HG03378 (cell line): ENCODE data around the gene FNIP1.
"Not testable (repeated sequence)": the region's sequence is repeated elsewhere in the genome, so short reads cannot be mapped to it uniquely, and the experiment has no call there.

Experiments
- ATAC-seq: cut with Tn5 transposase; IDR thresholded peaks from one replicate; pipeline ENCODE4 v1.9.1; 2021; ENCODE audit warnings: mild to moderate bottlenecking, moderate library complexity; ENCODE audit not compliant: unreplicated experiment

Gene FNIP1

DNA sequence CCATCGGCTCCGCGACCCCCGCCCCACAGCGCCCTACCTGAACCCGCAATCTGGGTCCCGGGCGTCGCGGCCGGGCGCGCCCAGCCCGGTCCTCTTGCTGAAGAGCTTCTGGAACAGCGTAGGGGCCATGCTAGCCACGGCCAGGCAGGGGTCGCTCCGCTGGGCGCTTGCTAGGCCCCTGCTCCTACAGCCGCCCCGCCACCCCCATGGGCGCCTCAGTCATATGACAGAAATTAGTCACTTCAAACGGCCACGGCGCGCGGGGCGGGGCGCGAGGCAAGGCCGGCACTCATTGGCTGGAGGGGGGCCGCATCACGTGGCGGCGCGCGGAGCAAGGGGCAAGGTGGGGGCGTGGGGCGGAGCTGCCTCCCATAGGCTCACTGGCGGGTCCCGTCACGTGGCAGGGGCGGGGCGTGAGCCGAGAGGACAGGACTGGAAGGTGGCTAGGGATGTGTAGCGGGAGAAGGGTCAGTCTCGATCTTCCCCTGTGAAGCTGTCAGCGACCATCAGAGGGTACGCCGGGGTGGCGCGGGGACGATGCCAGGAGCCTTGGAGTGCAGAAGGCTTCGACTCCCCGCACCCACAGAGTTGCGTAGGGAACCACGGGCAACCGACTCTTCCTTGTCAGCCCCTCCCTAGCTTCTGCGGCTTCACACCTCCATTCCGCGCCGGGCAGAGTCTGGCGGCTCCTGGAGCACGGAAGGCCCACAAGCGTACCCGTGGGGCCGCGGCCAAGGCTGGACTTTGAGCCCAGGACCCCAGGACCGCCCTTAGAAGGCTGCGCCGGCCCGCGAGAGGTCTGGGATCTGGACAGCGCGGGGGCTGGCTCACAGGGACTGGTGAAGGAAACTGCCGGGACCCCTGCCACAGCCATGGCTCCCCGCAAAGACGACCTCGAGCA, at the start of gene FNIP1:
Gene FNIP1 (minus strand): TSS at position 225 of the 901 bp plus-strand sequence. CDS start 96 bp downstream, at position 129.
- peak; percentile 89 for ATAC-seq

DNA sequence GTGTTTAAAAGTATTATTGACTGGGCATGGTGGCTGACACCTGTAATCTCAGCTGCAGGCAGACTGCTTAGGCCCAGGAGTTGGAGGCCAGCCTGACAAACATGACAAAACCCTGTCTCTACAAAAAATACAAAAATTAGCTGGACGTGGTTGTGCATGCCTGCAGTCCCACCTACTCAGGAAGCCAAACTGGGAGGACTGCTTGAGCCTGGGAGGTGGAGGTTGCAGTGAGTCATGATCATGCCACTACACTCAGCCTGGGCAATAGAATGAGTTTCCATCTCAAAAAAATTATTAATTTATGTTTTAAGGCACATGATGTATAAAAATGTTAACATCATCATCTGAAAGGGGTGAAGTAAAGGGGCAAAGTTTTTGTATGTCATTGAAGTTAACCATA, 49.7 kb upstream of the FNIP1 start:
- no peak for ATAC-seq

DNA sequence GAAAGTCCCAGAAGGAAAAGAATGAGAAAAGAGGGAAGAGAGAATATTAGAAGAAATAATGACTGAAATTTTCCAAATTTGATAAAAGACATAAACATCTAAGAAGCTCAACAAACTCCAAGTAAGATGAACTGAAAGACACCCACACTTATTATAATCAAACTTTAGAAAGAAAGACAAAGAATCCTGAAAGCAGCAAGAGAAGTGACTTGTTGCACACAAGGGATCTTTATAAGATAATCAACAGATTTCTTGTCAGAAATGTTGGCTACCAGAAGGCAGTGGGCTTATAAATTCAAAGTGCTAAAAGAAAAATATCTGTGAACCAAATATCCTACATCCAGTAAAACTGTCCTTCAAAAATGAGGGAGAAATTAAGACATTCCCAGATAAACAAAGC, 49.0 kb upstream of the FNIP1 start:
- no peak for ATAC-seq

DNA sequence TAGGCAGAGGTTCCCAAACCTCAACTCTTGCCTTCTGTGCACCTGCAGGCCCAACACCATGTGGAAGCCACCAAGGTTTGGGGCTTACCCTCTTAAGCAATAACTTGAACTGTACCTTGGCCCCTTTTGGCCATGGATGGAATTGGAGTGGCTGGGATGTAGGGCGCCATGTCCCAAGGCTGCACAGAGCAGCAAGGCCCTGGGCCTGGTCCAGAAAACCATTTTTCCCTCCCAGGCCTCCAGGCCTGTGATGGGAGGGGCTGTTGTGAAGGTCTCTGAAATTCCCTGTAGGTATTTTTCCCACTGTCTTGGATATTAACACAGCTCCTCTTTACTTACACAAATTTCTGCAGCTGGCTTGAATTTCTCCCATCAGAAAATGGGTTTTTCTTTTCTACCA, 46.2 kb upstream of the FNIP1 start:
- ATAC-seq, result not testable (repeated sequence)

DNA sequence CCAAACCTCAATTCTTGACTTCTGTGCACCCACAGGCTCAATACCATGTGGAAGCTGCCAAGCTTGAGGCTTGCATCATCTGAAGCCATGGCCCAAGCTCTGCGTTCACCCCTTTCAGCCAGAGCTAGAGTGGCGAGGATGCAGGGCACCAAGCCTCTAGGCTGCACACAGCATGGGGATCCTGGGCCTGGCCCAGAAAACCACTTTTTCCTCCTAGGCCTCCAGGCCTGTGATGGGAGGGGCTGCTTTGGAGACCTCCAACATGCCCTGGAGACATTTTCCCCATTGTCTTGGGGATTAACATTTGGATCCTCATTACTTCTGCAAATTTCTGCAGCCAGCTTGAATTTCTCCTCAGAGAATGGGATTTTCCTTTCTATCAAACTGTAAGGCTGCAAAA, 35.9 kb upstream of the FNIP1 start:
- not testable (repeated sequence) for ATAC-seq

DNA sequence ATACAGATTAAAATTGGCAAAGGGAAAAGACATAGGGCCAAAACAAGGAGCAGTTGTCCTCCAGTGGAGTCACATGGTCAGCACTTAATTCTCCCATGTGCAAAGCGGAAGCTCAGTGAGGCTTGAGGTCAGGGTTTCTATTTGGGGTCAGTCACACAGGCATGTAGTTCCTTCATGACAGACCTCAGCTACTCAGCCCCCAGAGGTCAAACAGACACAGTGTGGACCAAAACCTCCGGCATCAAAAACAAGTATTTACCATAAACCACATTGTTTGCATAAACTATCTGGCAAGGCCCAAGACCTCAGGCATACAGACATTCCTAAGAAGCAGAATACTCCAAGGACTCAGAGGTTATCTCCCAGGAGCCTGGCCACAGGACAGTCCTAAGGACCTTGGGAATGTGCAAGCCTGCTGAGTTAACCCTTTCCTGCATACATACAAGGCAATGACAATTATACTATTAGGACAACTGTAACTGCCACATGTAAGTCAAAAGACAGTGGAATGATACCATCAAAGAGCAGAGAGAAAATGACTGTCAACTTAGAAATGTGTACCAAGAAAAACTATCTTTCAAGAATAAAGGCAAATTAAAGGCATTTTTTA, 28.7 kb upstream of the FNIP1 start:
- peak; percentile 95 for ATAC-seq

DNA sequence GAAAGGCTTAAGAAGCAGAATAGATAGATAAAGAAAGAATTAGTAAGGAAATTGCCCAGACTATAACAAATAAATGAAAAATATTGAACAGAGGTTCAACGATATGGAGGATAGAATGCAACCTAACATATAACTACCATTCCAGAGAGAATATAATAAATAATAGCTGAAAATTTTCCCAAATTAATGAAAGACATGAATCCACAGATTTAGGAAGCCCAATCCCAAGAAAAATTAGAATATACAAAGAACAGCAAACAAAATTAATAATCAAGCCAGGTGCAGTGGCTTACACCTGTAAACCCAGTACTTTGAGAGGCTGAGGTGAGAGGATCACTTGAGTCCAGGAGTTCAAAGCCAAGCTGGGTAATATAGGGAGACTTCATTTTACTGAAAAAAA, 27.8 kb upstream of the FNIP1 start:
- no peak for ATAC-seq

DNA sequence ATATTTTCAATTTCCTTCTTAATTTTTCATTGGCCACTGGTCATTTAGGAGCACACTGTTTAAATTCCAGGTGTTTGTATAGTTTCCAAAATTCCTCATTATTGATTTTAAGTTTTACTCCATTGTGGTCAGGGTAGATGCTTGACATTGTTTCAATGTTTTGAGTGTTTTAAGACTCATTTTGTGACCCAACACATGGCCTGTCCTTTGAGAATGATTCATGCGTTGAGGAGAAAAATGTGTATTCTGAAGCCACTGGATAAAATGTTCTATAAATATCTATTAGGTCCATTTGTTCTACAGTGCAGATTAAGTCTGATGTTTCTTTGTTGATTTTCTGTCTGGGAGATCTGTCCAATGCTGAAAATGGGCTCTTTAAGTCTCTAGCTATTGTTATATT, 24.4 kb upstream of the FNIP1 start:
- no peak for ATAC-seq

DNA sequence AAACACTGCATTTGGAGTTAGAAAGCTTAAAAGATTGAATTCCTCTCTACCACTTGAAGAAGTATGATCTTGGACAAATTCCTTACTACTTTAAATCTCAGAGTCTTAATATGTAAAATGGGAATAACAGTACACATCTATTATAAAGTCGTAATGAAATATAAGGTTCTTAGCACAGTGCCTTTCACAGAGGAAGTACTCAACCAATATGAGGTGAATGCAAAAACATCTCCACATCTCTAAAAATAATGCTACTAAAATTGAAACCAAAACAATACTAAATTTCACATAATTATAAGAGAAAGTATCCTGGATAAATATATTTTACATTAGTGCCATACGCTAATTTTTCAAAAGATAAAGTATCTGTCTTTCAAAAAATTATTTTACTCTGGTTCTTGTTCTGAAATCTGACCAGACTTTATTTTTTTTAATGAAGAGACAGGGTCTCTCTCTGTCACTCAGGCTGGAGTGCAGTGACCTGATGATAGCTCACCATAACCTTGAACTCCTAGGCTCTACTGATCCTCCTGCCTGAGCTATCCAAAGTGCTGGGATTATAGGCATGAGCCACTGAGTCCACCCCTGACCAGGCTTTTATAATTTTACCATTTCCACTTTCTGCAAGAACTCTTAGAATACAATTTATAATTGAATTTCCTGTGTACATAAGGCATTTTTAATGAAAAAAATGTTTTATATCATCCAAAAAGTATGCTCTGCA, 21.3 kb upstream of the FNIP1 start:
- no peak for ATAC-seq

DNA sequence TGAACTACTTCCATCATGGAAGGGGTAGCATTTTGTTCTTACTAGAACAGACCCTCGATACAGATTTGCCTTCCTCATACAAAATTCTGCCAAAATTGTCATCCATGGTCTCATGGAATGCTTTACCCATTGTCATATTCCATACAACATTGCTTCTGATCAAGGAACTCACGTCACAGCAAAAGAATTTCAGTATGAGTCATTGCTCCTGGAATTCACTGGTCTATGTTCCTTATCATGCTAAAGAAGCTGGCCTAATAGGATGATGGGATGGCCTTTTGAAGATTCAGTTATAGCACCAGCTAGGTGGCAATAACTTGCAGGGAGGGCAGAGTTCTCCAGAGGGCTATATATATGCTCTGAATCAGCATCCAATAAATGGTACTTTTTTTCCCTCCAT, 18.2 kb upstream of the FNIP1 start:
- no peak for ATAC-seq

DNA sequence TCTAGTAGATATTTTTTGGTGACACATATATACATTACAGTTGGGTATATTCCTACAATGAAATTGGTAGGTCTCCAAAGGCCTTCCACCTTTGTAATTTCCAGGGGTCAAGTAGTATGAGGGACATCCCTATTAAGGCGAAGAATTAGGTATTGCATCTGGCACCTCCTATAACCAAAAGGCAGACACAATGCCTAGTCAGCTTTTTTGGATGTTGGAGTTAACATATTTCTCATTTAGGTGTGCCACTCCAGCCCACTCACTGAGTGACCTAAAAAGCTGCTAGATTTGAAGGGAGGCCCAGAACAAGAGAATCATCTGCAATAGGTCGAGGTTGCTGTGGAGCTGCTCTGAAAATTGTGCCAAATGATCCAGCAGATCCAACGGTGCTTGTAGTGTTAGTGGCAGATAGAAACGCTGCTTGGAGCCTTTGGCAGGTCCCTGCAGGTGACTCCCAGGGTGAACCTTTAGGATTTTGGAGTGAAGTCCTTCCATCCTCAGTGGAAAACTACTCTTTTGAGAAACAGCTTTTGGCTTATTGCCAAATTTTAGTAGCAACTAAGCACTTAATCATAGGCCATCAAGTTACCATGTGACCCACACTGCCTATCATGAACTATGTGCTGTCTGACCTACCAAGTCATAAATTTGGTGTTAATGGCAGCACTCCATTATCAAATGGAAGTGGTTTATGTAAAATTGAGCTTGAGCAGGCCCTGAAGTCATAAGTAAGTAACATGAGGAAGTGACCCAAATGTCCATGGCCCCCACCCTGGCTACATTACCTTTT, 15.7 kb upstream of the FNIP1 start:
- no peak for ATAC-seq

DNA sequence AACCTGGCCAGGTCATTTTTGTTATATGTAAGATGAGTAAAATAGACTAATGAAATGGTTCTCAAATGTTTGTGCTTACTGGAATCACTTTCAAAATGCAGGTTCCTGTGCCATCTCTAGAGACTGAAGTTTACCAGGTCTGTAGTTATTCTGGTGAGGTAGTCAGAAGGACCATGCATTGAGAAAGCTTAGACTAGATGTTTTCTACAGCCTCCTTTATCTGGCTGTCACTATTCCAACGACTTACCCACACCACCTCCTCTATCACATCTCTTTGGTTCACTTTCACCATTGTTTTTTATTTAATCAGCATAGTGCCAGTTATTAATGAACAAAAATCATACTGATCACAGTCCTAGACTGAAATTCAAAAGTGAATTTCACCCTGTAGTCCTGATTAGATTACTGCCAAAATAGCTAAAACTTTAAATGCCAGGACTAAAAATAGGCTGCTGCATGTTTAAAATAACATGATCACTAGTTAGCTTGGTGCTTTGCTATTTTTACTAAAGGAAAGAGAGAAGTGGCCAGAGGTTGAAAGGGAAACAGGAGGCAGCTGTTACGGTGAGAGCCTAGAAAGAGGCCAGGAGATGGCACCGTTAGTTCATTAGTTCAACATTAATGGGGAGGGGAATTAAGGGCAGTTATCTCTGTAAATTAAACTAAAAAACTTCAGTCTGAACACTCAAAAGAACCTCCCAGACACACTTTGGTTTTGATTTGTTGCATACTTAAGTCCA, 13.9 kb upstream of the FNIP1 start:
- no peak for ATAC-seq

DNA sequence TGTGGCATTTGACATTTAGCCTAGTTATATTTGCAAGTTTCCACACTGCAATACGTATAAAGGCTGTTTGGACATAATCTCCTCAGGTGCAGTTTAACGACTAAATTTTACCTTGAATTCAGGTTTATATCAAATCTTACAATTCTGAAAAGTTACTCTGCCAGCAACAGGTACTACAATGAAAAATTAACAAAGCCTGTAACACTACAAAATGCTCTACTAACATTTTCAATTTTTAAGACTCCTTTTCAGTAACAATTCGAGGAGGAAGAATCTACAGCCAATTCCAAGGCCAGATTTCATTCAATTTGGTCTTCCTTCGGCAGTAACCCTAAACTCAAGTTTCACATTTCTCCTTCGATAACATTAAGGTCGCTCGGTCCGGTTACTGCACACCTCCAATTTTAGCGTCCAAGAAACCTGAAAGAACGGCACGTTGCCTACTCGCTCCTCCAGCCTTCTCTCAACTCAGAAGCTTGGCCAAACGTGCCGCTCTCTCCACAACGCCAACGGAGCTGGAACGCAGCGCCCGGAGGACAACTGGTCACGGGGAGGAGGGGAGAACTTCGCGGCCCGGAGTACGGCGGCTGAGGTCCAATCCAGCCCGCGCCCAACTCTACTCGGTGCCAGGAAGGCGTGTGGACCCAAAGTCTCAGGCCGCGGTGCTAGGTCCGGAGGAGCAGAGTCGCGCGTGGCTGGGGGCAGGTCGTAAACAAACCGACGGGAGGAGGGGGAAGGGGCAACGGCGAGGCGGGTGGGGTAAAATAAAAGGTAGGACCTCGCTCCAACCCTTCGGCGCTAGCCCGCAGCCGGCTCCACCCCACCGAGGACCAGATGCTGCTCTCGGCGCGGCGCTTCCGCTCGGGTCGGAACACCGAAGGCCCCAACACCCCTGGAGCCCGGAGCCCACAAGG, 681 bp downstream of the FNIP1 start:
- ATAC-seq, result no peak

DNA sequence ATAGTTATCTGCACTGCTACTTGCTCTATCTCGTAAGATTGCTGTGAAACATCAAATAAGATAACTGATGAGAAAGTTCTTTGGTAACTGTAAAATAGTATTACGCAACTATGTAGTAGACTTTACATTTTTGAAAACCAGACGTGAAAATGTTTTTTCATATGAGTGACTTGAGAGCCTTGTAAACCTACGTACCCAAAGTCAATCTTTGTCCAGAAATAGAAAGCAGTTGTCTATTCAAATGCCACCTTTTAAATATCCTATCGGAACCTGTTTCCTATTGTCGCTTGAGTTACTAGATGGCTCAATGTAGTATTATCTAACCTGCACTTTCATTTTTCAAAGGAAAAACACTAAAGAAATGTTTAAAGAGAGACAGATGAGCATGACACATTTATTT, 1.6 kb downstream of the FNIP1 start:
- ATAC-seq, result no peak

DNA sequence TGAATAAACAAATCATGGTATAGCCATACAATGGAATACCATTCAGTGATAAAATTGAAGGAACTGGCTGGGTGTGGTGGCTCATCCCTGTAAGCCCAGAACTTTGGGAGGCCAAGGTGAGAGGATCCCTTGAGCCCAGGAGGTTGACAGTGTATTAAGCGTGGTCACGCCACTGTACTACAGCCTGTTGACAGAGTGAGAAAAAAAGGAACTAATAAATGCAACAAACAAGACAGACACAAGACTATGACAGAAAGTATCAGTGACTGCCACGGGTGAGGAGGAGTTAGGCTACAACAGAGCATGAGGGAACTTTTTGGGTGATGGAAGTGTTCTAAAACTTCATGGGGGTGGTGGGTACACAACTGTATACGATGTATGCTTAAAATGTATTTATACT, 2.2 kb downstream of the FNIP1 start:
- ATAC-seq, result no peak

DNA sequence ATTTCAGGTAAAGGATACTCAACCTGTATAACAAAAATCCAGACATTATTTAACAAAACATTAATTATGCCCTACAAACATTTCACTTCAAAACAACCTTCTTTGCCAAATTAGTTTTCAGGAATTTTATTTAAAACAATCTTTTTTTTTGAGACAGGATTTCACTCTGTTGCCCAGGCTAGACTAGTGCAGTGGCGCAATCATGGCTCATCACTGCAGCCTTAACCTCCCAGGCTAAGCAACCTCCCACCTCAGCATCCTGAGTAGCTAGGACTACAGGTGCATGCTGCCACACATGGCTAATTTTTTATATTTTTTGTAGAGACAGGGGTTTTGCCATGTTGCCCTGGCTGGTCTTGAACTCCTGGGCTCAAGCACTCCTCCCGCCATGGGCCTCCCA, 3.9 kb downstream of the FNIP1 start:
- ATAC-seq, result no peak

DNA sequence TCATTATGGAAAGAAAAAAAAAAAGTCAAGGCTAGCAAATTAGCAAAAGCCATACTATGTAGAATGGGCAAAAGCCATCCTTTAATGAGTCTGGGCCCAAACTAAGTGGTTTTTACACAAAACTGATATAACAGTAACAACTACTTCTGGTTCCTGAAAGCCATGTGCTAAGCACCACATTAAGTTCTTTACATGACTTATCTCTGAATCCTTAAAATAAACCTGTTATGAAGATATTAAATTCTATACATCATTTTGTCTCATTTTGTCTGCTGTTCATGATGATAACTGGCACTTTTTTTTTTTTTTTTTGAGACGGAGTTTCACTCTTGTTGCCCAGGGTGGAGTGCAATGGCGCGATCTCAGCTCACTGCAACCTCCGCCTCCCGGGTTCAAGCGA, 5.0 kb downstream of the FNIP1 start:
- ATAC-seq, result no peak

DNA sequence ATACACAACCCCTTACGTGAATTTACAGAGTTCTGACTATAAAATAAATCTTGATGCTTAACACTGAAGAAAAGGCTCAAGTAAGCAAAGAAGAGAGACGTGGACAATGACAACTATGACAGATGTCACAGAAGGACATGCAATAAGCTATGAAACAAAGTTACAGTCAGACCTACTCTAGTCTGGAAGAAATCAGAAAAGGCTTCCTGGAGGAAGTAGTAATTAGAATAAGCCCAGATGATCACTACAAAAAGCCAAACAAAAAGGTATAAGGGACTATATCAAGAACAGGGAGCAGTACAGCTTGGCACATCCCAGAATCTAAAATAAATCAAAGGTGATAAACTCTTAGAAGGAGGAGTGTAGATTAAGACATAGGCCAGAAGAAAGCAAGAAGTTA, 6.3 kb downstream of the FNIP1 start:
- ATAC-seq, result no peak

DNA sequence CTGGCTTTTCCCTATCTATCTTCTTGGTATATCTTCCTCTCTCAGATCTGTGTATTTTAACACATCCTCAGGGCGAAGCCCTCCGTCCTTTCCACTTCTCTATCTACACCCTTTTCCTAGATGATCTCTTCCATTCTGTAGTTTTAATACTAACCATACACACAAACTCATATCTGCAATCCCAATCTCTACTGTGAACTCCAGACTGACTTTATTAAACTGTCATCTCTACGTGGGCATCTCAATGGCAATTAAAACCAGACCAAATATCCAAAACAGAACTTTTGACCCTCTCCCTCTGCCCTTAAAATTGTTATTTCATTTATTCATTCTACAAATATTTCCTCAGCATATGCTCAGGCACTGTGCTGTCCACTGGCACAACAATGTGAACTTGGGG, 7.1 kb downstream of the FNIP1 start:
- no peak for ATAC-seq
